Mucosa of stomach (tissue), 1 donor: ENCODE results near the gene KRTAP5-10.
"Not testable (repeated sequence)": the region's sequence is repeated elsewhere in the genome, so short reads cannot be mapped to it uniquely, and the experiment has no call there.

ENCODE experiments used
- H3K27me3 ChIP-seq: one replicate; pipeline ENCODE4 v1.7.0; 2013; ENCODE audit warnings: mild to moderate bottlenecking, low read length; ENCODE audit not compliant: control insufficient read depth, insufficient read depth
- H3K36me3 ChIP-seq: one replicate; pipeline ENCODE4 v1.7.0; 2013; ENCODE audit warnings: low read length; ENCODE audit not compliant: control insufficient read depth, insufficient read depth
- H3K4me1 ChIP-seq: one replicate; pipeline ENCODE4 v1.7.0; 2013; ENCODE audit warnings: mild to moderate bottlenecking, low read length; ENCODE audit not compliant: control insufficient read depth, insufficient read depth
- H3K4me3 ChIP-seq: one replicate; pipeline ENCODE4 v1.7.0; 2013; ENCODE audit warnings: low read length
- H3K9ac ChIP-seq: one replicate; pipeline ENCODE4 v1.7.0; 2013; ENCODE audit warnings: mild to moderate bottlenecking, low read length, moderate library complexity
- H3K9me3 ChIP-seq: one replicate; pipeline ENCODE4 v1.7.0; 2013; ENCODE audit warnings: mild to moderate bottlenecking, low read length, moderate library complexity; ENCODE audit not compliant: control insufficient read depth
- donor health status: Pancreatic carcinoma.

The KRTAP5-10 gene

DNA sequence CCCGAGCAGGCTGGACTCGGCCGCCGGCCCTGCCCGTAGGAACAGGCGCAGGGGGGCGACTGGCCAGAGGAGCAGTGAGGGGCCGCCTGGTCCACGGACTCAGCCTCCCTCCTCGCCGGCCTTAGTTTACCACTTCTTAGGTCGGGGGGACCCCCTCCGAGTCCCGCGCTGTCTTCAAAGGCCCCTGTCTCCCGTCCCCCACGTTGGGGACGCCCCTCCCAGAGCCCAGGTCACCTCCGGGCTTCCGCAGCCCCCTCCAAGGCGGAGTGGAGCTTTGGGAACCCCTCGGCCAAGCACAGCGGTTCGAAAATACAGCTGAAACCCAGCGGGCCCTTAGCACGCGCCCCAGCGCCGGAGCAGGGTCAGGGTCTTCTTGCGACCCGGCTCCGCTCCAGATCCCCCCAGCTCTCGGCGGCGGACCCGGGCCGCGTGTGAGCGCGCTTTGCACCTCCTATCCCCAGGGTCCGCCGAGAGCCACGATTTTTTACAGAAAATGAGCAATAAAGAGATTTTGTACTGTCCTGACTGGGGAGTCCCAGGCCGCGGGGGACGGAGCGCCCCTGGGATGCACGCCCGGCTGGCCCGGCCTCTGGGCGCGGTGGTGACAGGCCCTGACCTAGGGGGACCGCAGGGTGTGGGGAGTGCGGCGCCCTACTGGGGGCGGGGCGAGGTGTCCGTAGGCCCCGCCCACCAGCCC, 42.3 kb downstream of the KRTAP5-10 start:
- not testable (repeated sequence) for H3K9ac ChIP-seq, H3K36me3 ChIP-seq, H3K4me3 ChIP-seq, H3K9me3 ChIP-seq, H3K4me1 ChIP-seq, H3K27me3 ChIP-seq

DNA sequence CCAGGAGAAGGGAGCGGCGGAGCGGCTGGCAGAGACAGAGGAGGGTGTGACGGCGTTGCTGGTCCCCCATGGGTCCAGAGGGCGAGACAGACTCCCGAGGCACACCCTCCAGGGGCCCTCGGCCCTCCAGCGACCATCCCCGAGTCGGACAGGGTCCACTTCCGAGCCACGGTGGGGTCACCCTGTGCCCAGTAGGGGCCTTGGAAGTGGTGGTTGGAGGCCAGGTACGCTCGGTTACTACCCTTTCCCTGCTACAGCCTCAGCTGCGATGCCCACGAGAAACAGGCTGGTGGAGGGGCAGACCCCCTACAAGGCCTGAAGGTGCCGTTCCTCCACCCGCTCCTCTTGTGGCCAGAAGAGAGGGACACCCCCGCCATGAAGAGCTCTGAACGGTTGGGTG, 42.9 kb downstream of the KRTAP5-10 start:
- H3K4me1 ChIP-seq, H3K36me3 ChIP-seq, H3K9me3 ChIP-seq, H3K9ac ChIP-seq, H3K4me3 ChIP-seq, H3K27me3 ChIP-seq: not testable (repeated sequence)

DNA sequence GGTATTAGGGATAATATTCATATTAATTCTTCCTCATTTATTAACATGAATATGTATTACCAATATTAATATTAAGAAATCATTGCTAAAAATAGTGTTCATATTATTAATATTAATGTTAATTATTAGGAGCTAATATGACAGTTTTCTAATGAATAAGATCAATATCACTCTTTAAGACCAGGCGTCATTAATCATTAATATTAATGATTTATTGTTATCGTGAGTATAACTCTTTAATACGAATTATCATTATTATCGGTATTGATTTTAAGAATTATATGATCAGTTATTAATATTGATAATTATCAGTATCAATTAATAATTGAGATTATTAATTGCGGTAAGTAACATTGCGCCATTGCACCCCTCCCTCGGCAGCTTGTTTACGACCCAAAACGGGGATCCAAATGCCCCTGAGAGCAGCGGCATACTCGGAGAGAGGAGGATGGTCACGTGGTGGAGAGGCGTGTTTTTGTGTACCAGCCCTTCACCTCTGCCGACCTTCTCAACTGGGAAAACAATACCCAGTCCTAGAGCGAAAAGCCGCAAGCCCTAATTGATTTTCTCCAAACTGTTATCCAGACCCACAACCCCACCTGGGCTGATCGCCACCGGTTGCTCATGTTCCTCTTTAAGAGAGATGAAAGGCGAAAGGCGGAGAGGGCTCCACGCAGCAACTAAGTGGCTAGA, 46.0 kb downstream of the KRTAP5-10 start:
- not testable (repeated sequence) for H3K9ac ChIP-seq, H3K27me3 ChIP-seq, H3K9me3 ChIP-seq, H3K4me3 ChIP-seq, H3K36me3 ChIP-seq
- H3K4me1 ChIP-seq, result peaks cover 11% of the 10 kb centered on the region

GRCh38 chr11:71613931-71614330, 48.6 kb downstream of the KRTAP5-10 start:
- not testable (repeated sequence) for H3K9ac ChIP-seq, H3K27me3 ChIP-seq, H3K9me3 ChIP-seq, H3K36me3 ChIP-seq, H3K4me3 ChIP-seq
- H3K4me1 ChIP-seq, result peaks cover 11% of the 10 kb centered on the region

GRCh38 chr11:71614366-71614917, 49.1 kb downstream of the KRTAP5-10 start:
- H3K4me1 ChIP-seq, result peaks cover 11% of the 10 kb centered on the region
- not testable (repeated sequence) for H3K9ac ChIP-seq, H3K9me3 ChIP-seq, H3K36me3 ChIP-seq, H3K27me3 ChIP-seq, H3K4me3 ChIP-seq

GRCh38 chr11:71615003-71615402, 49.6 kb downstream of the KRTAP5-10 start:
- H3K9me3 ChIP-seq, H3K36me3 ChIP-seq, H3K9ac ChIP-seq, H3K27me3 ChIP-seq, H3K4me3 ChIP-seq: not testable (repeated sequence)
- peaks cover 11% of the 10 kb centered on the region for H3K4me1 ChIP-seq
